Osteocyte (in vitro differentiated cells): ENCODE measurements around the gene LGR6. TPM values are rescaled to one million over a fixed set of nuclear protein-coding genes. Genes with fewer than 3 reads are reported as not detected.

Experiments
- DNase-seq: peaks from one replicate; pipeline ENCODE4 v3.0.0; 2021; ENCODE audit warnings: mixed read lengths; ENCODE audit not compliant: unreplicated experiment; ENCODE audit errors: extremely low spot score
- H3K27ac Mint-ChIP-seq: one replicate; pipeline ENCODE4 v1.8.0; 2021; ENCODE audit warnings: mild to moderate bottlenecking, mixed read lengths; ENCODE audit not compliant: unreplicated experiment
- H3K27me3 Mint-ChIP-seq: one replicate; pipeline ENCODE4 v1.8.0; 2021; ENCODE audit warnings: mixed read lengths; ENCODE audit not compliant: unreplicated experiment
- H3K36me3 Mint-ChIP-seq: one replicate; pipeline ENCODE4 v1.8.0; 2021; ENCODE audit warnings: mixed read lengths; ENCODE audit not compliant: unreplicated experiment
- H3K4me1 Mint-ChIP-seq: one replicate; pipeline ENCODE4 v1.8.0; 2021; ENCODE audit warnings: mixed read lengths; ENCODE audit not compliant: unreplicated experiment
- H3K4me3 Mint-ChIP-seq: one replicate; pipeline ENCODE4 v1.8.0; 2021; ENCODE audit warnings: mild to moderate bottlenecking, moderate library complexity, mixed read lengths; ENCODE audit not compliant: unreplicated experiment
- H3K9me3 Mint-ChIP-seq: one replicate; pipeline ENCODE4 v1.8.0; 2021; ENCODE audit warnings: mixed read lengths; ENCODE audit not compliant: unreplicated experiment
- total RNA-seq: library from RNA; stranded (reverse); gene quantifications from 2 replicates; pipeline ENCODE4 v1.2.1, GENCODE V29; 2021
- TF ChIP-seq, protein P1 (sequence below): fragments of 200-600 bp; sonication (generic); IDR thresholded peaks from 2 replicates; pipeline ENCODE4 v1.5.0; 2021; ENCODE audit warnings: antibody characterized with exemption, mild to moderate bottlenecking, moderate library complexity

LGR6 gene
- total RNA-seq, 1 donor from 2014 or later, result 9.9 TPM

DNA sequence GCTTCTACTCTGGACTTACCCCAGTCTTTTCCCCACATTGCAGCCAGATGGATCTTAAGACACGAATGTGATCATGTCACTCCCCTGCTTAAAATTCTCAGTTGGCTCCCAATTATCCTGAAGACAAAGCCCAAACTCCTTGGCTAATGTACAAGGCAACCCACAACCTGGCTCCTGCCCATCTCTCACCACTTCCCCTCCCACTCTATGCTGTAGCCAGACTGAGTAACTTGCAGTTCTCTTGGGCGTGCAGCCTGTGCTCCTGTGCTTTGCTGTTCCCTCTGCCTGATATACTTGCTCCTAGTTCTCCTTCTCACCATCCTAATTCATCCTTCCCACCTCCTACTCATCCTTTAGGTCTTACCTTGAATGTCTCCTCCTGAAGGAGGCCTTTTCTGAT, 56.2 kb downstream of the LGR6 start:
- no peak overlapping the region for H3K4me3 Mint-ChIP-seq
- no peak overlapping the region for H3K27ac Mint-ChIP-seq
- no peaks in the 10 kb centered on the region for H3K36me3 Mint-ChIP-seq
- DNase-seq, result no peak
- no peaks in the 10 kb centered on the region for H3K9me3 Mint-ChIP-seq
- TF ChIP-seq, protein P1, sequence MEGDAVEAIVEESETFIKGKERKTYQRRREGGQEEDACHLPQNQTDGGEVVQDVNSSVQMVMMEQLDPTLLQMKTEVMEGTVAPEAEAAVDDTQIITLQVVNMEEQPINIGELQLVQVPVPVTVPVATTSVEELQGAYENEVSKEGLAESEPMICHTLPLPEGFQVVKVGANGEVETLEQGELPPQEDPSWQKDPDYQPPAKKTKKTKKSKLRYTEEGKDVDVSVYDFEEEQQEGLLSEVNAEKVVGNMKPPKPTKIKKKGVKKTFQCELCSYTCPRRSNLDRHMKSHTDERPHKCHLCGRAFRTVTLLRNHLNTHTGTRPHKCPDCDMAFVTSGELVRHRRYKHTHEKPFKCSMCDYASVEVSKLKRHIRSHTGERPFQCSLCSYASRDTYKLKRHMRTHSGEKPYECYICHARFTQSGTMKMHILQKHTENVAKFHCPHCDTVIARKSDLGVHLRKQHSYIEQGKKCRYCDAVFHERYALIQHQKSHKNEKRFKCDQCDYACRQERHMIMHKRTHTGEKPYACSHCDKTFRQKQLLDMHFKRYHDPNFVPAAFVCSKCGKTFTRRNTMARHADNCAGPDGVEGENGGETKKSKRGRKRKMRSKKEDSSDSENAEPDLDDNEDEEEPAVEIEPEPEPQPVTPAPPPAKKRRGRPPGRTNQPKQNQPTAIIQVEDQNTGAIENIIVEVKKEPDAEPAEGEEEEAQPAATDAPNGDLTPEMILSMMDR, result no peak
- peaks cover 7% of the 10 kb centered on the region for H3K4me1 Mint-ChIP-seq
- H3K27me3 Mint-ChIP-seq, result no peaks in the 10 kb centered on the region

GRCh38 chr1:202250982-202251381, 57.4 kb downstream of the LGR6 start:
- H3K27ac Mint-ChIP-seq, result no peak overlapping the region

DNA sequence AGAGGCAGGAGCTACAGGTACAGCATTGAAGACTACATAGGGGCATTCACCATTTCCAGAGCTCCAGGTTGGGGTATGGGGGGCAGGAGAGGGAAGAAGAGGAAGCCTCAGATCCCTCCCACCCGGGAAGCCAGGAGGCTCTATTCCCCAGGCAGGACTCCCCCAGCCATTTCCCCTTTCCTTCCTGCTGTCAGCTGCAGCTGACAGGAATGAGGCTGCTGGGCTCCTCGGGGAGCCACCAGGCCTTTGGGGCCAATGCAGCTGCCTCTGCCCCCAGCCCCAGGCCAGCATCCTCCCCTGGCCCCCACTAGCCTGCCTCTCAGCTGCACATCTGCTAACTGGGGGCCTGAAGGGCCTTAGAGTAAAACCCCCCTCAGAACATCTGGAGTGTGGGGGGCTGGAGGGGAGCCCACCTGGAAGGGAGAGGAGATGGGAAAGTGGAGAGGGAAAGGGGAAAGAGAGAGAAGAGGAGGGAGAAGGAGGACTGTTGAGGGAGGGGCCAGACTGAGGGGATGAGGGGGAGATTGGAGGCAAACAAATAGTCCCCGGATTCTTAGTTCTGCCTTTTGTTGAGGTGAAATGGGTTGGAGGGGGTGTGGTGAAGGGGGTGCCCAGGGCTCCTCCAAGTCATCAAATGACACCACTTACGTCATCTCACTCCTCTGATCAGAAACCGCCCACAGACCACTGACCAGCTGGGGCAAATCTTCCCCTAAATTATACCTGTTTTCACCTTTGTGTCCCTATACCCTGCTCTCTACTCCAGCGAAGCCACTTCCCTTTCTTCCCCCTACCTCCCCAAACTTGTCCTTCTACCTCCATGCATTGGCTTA, 58.0 kb downstream of the LGR6 start:
- peaks cover 12% of the 10 kb centered on the region for H3K4me1 Mint-ChIP-seq
- no peak for DNase-seq
- no peaks in the 10 kb centered on the region for H3K36me3 Mint-ChIP-seq
- no peak overlapping the region for H3K4me3 Mint-ChIP-seq
- no peak overlapping the region for H3K27ac Mint-ChIP-seq
- no peaks in the 10 kb centered on the region for H3K9me3 Mint-ChIP-seq
- no peaks in the 10 kb centered on the region for H3K27me3 Mint-ChIP-seq
- TF ChIP-seq, protein P1, result no peak

More at GRCh38 chr1:202250982-202251381, 57.4 kb downstream of the LGR6 start:
- Mint-ChIP-seq H3K36me3 (no peaks in the 10 kb centered on the region), H3K4me3 (no peak overlapping the region), H3K9me3 (no peaks in the 10 kb centered on the region), H3K27me3 (no peaks in the 10 kb centered on the region), H3K4me1 (peaks cover 12% of the 10 kb centered on the region)
- no peak for DNase-seq
- TF ChIP-seq, protein P1, result no peak

DNA sequence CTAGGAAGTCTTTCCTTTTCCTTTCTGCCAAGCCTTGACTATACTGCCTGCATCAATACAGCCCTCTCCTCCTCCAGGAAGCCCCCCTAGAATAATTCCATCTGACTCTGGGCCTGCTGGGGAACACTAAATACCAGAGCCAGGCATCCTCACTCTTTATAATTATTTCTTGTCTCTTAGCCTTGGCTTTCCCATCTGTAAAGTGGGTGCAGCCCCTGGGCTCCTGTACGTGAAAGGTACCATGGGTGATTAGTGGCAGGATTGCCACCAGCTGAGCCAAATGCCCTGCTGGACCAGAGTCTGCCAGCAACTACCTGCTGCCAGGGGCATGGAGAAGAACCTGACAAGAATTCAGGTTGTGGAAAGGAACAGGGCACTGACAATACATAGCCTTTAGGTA, 58.7 kb downstream of the LGR6 start:
- Mint-ChIP-seq H3K4me1 (peaks cover 12% of the 10 kb centered on the region), H3K27ac (no peak overlapping the region), H3K27me3 (peaks cover 4% of the 10 kb centered on the region), H3K36me3 (no peaks in the 10 kb centered on the region), H3K9me3 (no peaks in the 10 kb centered on the region), H3K4me3 (no peak overlapping the region)
- TF ChIP-seq, protein P1, result no peak
- no peak for DNase-seq

DNA sequence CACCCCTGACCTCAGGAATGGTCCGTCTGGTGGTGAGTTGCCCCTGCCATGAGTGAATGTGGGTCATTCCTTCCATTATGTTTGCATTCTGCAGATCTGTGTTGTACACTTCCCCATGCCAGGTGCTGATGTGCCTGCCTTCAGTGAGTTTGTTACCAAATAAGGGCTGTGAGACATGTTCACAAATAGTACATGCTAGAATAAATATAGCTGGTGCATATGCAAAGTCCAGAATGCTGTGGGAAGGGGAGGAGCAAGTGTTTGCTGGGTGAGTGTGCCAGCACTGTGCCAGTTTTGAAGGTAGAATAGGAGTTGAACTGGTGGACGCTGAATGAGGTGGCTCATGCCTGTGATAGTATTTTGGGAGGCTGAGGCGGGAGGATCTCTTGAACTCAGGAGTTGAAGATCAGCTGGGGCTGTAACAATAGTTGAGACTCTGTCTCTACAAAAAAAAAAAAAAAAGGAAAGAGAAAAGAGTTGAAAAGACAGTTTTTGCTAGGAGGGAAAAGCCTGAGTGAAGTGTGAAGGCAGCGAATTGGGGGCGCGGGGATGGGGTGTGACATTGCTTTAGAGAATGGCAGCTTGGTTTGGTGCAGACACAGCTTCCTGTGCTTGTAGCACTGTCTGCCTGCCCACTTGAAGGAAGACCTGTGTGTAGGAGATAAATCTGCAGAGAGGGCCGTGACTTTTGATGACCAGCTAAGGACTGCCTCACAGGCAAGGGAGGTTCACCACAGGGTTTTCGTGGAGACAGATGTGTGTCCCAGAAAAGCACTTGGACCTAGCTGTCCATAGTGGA, 61.1 kb downstream of the LGR6 start:
- Mint-ChIP-seq H3K4me1 (peaks cover 12% of the 10 kb centered on the region), H3K27ac (no peak overlapping the region), H3K36me3 (peaks cover 3% of the 10 kb centered on the region), H3K9me3 (no peaks in the 10 kb centered on the region), H3K27me3 (peaks cover 22% of the 10 kb centered on the region), H3K4me3 (no peak overlapping the region)
- DNase-seq, result no peak
- TF ChIP-seq, protein P1, result no peak
